GM13976 (cell line): ENCODE results near the gene GRID1.

Source experiments
- DNase-seq: peaks from one replicate; pipeline ENCODE4 v3.0.0; 2012; ENCODE audit warnings: low spot score
- CTCF ChIP-seq: IDR thresholded peaks from 2 replicates; pipeline ENCODE4 v1.5.1; 2012; ENCODE audit warnings: borderline replicate concordance, mild to moderate bottlenecking; ENCODE audit not compliant: insufficient read depth; ENCODE audit errors: extremely low read depth, missing control alignments, control extremely low read depth
- in situ Hi-C: fragments of 300-500 bp; cut with MboI; formaldehyde crosslinking; loops from one replicate; pipeline ENCODE4 v1.12.0; 2022; ENCODE audit warnings: low sequenced_read_pairs, mixed read lengths, inconsistent platforms; ENCODE audit not compliant: unreplicated experiment

Gene GRID1

GRCh38 chr10:86223256-86223655 lies 143.3 kb downstream of the GRID1 start:
- TF ChIP-seq CTCF, result no peak
- in situ Hi-C loops, result no loop called here
- DNase-seq, result no peak

- TF ChIP-seq CTCF, result no peak
These were observed 143.9 kb downstream of the GRID1 start for GRCh38 chr10:86222687-86223086.

GRCh38 chr10:86222336-86222650 lies 144.3 kb downstream of the GRID1 start:
- DNase-seq, result no peak
- no peak for TF ChIP-seq CTCF
- in situ Hi-C loops, result no loop called here

More at GRCh38 chr10:86222687-86223086, 143.9 kb downstream of the GRID1 start:
- in situ Hi-C loops, result no loop called here
- DNase-seq, result no peak

- no peak for TF ChIP-seq CTCF
- in situ Hi-C loops, result no loop called here
- no peak for DNase-seq
These were observed 144.9 kb downstream of the GRID1 start for GRCh38 chr10:86221442-86222335.

GRCh38 chr10:86220626-86221025 lies 146.0 kb downstream of the GRID1 start:
- no peak for TF ChIP-seq CTCF
- in situ Hi-C loops, result no loop called here
- no peak for DNase-seq

- no peak for TF ChIP-seq CTCF
- DNase-seq, result no peak
- in situ Hi-C loops, result no loop called here
These were observed 147.3 kb downstream of the GRID1 start for GRCh38 chr10:86219271-86219670.
